Keratinocyte (primary cell): ENCODE results near the gene IDS. TPM values are rescaled to one million over a fixed set of nuclear protein-coding genes. Genes with fewer than 3 reads are reported as not detected.
A peak's percentile ranks its signal among the peaks of the same experiment; 100 is the strongest.

Source experiments
- DNase-seq: peaks from one replicate; pipeline ENCODE4 v3.0.0-alpha.2; 2011; ENCODE audit warnings: low read depth, missing footprints, low spot score
- FAIRE-seq: peaks from 2 replicates; lab custom pipeline; 2011; peaks lifted over from hg19 to GRCh38; lab: Jason Lieb, UNC
- H2AFZ ChIP-seq: 2 replicates; pipeline ENCODE4 v1.6.0; 2012; ENCODE audit warnings: low read length, control low read depth, inconsistent platforms; ENCODE audit not compliant: control insufficient read depth
- H3K27ac ChIP-seq: 2 replicates; pipeline ENCODE4 v1.5.1; 2011; ENCODE audit warnings: low read length; ENCODE audit not compliant: control insufficient read depth, insufficient read depth
- H3K27me3 ChIP-seq: 3 replicates; pipeline ENCODE4 v1.6.0; 2011; ENCODE audit warnings: low read length; ENCODE audit not compliant: control insufficient read depth, insufficient read depth; ENCODE audit errors: extremely low read depth
- H3K36me3 ChIP-seq, 2 experiments: 2 replicates in 1 of 2; 3 replicates in 1 of 2; pipeline ENCODE4 v1.5.1; 2011; ENCODE audit warnings: low read length in 2 of 2, mild to moderate bottlenecking in 1 of 2; ENCODE audit not compliant: control insufficient read depth in 2 of 2, insufficient read depth in 2 of 2; ENCODE audit errors: extremely low read depth in 1 of 2
- H3K4me1 ChIP-seq: 3 replicates; pipeline ENCODE4 v1.5.1; 2011; ENCODE audit warnings: low read length; ENCODE audit not compliant: control insufficient read depth, insufficient read depth; ENCODE audit errors: extremely low read depth
- H3K4me2 ChIP-seq: 3 replicates; pipeline ENCODE4 v1.6.0; 2011; ENCODE audit warnings: low read depth, low read length; ENCODE audit not compliant: control insufficient read depth, insufficient read depth; ENCODE audit errors: extremely low read depth
- H3K4me3 ChIP-seq, 3 experiments: fragments of 200-600 bp in 1 of 3; sonication (generic) in 1 of 3; 2 replicates in 2 of 3; 3 replicates in 1 of 3; pipeline ENCODE4 v1.5.1; 2011 to 2016; ENCODE audit warnings: low read length in 3 of 3, mild to moderate bottlenecking in 3 of 3, control low read depth in 2 of 3, inconsistent platforms in 1 of 3, low read depth in 1 of 3, mixed read lengths in 1 of 3, mixed run types in 1 of 3, moderate library complexity in 1 of 3; ENCODE audit not compliant: control insufficient read depth in 2 of 3, insufficient read depth in 2 of 3; ENCODE audit errors: extremely low read depth in 1 of 3
- H3K79me2 ChIP-seq: 2 replicates; pipeline ENCODE4 v1.6.0; 2012; ENCODE audit warnings: low read length; ENCODE audit not compliant: control insufficient read depth, insufficient read depth
- H3K9ac ChIP-seq: 3 replicates; pipeline ENCODE4 v1.6.0; 2011; ENCODE audit warnings: low read length; ENCODE audit not compliant: control insufficient read depth, insufficient read depth; ENCODE audit errors: extremely low read depth
- H3K9me1 ChIP-seq: 3 replicates; pipeline ENCODE4 v1.6.0; 2011; ENCODE audit warnings: low read length; ENCODE audit not compliant: control insufficient read depth, insufficient read depth; ENCODE audit errors: extremely low read depth
- H3K9me3 ChIP-seq: 2 replicates; pipeline ENCODE4 v1.5.1; 2012; ENCODE audit warnings: low read depth, low read length; ENCODE audit not compliant: control insufficient read depth
- H4K20me1 ChIP-seq: 3 replicates; pipeline ENCODE4 v1.6.0; 2011; ENCODE audit warnings: low read length; ENCODE audit not compliant: control insufficient read depth, insufficient read depth; ENCODE audit errors: extremely low read depth
- EZH2 ChIP-seq: IDR thresholded peaks from one replicate; pipeline ENCODE4 v1.6.1; 2012; ENCODE audit warnings: inconsistent platforms, mild to moderate bottlenecking, low read length, moderate library complexity
- dilution Hi-C: fragments of 300-500 bp; cut with MboI; formaldehyde crosslinking; loops from one replicate; pipeline ENCODE4 v1.7.0; 2020; ENCODE audit warnings: low sequenced_read_pairs; ENCODE audit not compliant: extremely low pct_ligation_motif_present
- polyA plus RNA-seq, 5 experiments: library from polyadenylated mRNA; depleted of rRNA in 3 of 5; stranded (reverse) in 3 of 5; stranded (forward) in 1 of 5; unstranded in 1 of 5; fragments of >200 nt; gene quantifications; 1 replicate in 1 of 5; 2 replicates in 3 of 5; 3 replicates in 1 of 5; pipeline versions ENCODE4 v1.2.1 to v1.2.3, GENCODE V29; 2011 to 2012; ENCODE audit warnings: missing spikeins in 2 of 5, low read depth in 1 of 5, low replicate concordance in 1 of 5
- TF ChIP-seq, protein P1 (sequence below), 3 experiments: IDR thresholded peaks in 1 of 3; conservative IDR thresholded peaks in 1 of 3; optimal IDR thresholded peaks in 1 of 3; 2 replicates in 2 of 3; 3 replicates in 1 of 3; pipeline versions ENCODE3 to v1.5.1; 2011; ENCODE audit warnings: low read length in 3 of 3, mild to moderate bottlenecking in 3 of 3, moderate library complexity in 2 of 3, control low read depth in 1 of 3, inconsistent platforms in 1 of 3; ENCODE audit not compliant: insufficient read depth in 2 of 3; ENCODE audit errors: extremely low read depth in 1 of 3

Gene IDS
- polyA plus RNA-seq, 1 donor (not counting 4 experiments of a cell fraction or from before 2014, with no cell fraction given) = 59.7 TPM

DNA sequence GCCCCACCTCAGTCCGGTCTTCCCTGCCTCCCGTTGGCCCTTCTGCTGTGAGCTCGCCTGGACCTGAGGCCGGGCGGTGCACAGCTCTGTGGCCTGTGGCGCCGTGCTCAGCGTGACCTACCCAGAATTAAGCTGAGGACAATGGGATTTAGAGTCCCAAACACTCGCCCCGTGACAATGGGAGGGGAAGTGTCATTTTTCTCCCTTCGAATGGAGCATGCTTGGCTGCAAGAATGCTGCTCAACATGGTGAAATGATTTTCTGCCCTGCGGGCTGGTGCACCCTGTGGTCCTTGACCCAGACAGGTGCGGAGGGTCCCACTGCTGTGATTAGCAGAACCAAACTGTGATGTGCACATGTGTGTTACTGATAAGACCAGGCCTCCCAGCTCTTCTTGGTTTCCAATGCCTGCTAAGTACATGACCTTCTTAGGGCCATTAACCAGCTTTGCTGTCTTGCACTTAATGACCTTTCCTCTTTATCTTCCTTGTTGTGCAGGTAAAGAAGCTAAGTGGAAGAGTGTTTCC is 36.5 kb upstream of the IDS start:
- dilution Hi-C loops = no loop called here
- Histone ChIP-seq H3K27me3 (no peaks in the 10 kb centered on the region), H4K20me1 (no peaks in the 10 kb centered on the region), H2AFZ (no peak overlapping the region), H3K9ac (peak overlapping the region; percentile 72), H3K27ac (peak overlapping the region; percentile 78), H3K4me1 (peaks cover 5% of the 10 kb centered on the region), H3K9me1 (no peaks in the 10 kb centered on the region), H3K79me2 (no peaks in the 10 kb centered on the region), H3K4me2 (peak overlapping the region; percentile 75), H3K36me3 (no peaks in the 10 kb centered on the region), H3K4me3 (peak overlapping the region; percentile 62 to 80 (median 77)), H3K9me3 (no peaks in the 10 kb centered on the region)
- FAIRE-seq (no peak), DNase-seq (no peak)
- TF ChIP-seq, protein P1, sequence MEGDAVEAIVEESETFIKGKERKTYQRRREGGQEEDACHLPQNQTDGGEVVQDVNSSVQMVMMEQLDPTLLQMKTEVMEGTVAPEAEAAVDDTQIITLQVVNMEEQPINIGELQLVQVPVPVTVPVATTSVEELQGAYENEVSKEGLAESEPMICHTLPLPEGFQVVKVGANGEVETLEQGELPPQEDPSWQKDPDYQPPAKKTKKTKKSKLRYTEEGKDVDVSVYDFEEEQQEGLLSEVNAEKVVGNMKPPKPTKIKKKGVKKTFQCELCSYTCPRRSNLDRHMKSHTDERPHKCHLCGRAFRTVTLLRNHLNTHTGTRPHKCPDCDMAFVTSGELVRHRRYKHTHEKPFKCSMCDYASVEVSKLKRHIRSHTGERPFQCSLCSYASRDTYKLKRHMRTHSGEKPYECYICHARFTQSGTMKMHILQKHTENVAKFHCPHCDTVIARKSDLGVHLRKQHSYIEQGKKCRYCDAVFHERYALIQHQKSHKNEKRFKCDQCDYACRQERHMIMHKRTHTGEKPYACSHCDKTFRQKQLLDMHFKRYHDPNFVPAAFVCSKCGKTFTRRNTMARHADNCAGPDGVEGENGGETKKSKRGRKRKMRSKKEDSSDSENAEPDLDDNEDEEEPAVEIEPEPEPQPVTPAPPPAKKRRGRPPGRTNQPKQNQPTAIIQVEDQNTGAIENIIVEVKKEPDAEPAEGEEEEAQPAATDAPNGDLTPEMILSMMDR (optimal IDR thresholded peaks at IDR 0.05 in 1 of 3, IDR thresholded peaks at IDR 0.05 in 1 of 3, conservative IDR thresholded peaks at IDR 0.05 in 1 of 3; ENCODE audit: extremely low read depth in 1 of 3, insufficient read depth in 2 of 3, low read length in 3 of 3) = no peak
- no peak for TF ChIP-seq EZH2

DNA sequence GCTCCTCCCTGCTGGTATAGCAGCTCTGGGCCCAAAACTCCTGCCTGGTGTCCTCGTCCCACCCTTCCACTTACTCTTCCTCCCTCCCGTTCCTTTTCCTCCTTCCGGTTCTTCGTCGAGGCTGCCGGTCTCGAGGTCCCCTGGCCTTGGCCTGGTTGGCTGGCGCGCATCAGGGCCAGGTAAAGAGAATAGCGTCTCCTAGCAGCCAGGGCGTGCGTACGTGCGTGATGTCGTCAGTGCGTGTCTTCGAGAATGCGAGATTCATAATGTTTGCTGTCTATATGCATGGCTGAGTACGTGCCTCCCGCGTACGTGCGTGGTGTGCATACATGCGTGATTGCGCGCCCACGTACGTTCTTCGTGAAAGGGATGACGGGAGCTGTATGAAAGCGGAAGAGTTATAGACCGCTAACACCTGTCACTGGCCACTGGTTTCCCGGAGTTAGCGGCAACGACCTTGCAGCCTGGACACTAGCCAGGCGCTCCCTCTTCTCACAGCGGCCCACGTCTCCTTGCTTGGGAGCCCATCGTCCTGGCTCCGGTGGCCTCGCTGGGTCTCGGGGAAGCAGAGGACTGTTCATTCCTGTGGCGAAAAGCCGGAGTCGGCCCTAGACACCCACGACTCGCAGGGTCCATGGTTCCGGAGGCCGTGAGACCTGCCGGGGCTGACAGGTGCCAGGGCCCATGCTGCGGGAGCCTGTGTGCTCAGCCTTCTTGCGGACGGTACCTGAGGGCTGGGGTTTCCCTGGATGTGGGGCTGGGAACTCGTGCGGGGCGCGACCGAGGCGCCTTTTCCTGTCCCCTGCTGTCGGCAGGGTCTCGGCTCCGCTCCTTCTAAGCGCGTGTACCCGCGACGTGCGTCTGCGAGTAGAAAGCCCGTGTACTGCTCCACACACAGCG is 35.8 kb upstream of the IDS start, which contains the start of gene EOLA1:
Gene EOLA1 (plus strand): TSS at position 392 of the 900 bp plus-strand sequence. CDS start 4,619 bp downstream, outside the sequence.
- Histone ChIP-seq H4K20me1 (no peaks in the 10 kb centered on the region), H3K4me1 (peaks cover 5% of the 10 kb centered on the region), H3K36me3 (no peaks in the 10 kb centered on the region), H2AFZ (peak within 1 kb of the TSS; percentile 83), H3K27ac (peak within 1 kb of the TSS; percentile 78), H3K4me3 (peak within 1 kb of the TSS; percentile 62 to 80 (median 77)), H3K9me3 (no peaks in the 10 kb centered on the region), H3K9ac (peak within 1 kb of the TSS; percentile 72), H3K79me2 (no peaks in the 10 kb centered on the region), H3K9me1 (no peaks in the 10 kb centered on the region), H3K27me3 (no peaks in the 10 kb centered on the region), H3K4me2 (peak within 1 kb of the TSS; percentile 75)
- TF ChIP-seq, protein P1 (optimal IDR thresholded peaks at IDR 0.05 in 1 of 3, IDR thresholded peaks at IDR 0.05 in 1 of 3, conservative IDR thresholded peaks at IDR 0.05 in 1 of 3; ENCODE audit: extremely low read depth in 1 of 3, insufficient read depth in 2 of 3, low read length in 3 of 3) = peak in 1 of 3 experiments; percentile 4
- TF ChIP-seq EZH2 = no peak
- dilution Hi-C loops = no loop called here
- peak; percentile 46 for FAIRE-seq
- DNase-seq = peak; percentile 78
